Ascending aorta (tissue), 2 donors: ENCODE measurements around the gene SZT2. TPM values are rescaled to one million over a fixed set of nuclear protein-coding genes. Genes with fewer than 3 reads are reported as not detected.

ENCODE experiments used
- DNase-seq, 2 donors: peaks; one replicate each; pipeline ENCODE4 v3.0.0-alpha.2; 2019; ENCODE audit warnings: low spot score in 2 of 2
- H3K27ac ChIP-seq, 2 donors: fragments of 200-600 bp; sonication (generic); one replicate each; pipeline ENCODE4 v1.5.1; 2016 to 2017; ENCODE audit warnings: mild to moderate bottlenecking in 1 of 2
- H3K27me3 ChIP-seq: fragments of 200-600 bp; sonication (generic); one replicate; pipeline ENCODE4 v1.5.1; 2017
- H3K36me3 ChIP-seq, 2 donors: fragments of 200-600 bp; sonication (generic); one replicate each; pipeline ENCODE4 v1.5.1; 2016
- H3K4me1 ChIP-seq, 2 donors: fragments of 200-600 bp; sonication (generic); one replicate each; pipeline ENCODE4 v1.5.1; 2016 to 2017; ENCODE audit warnings: mild to moderate bottlenecking in 1 of 2
- H3K4me3 ChIP-seq, 2 donors: fragments of 200-600 bp; sonication (generic); one replicate each; pipeline ENCODE4 v1.5.1; 2016 to 2017; ENCODE audit warnings: mild to moderate bottlenecking in 1 of 2
- H3K9me3 ChIP-seq, 2 donors: fragments of 200-600 bp; sonication (generic); one replicate each; pipeline ENCODE4 v1.5.1; 2016
- CTCF ChIP-seq, 3 experiments: fragments of 200-600 bp in 2 of 3; fragments of 450-650 bp in 1 of 3; sonication (generic) in 2 of 3; IDR thresholded peaks; one replicate each; pipeline ENCODE4 v1.5.1; 2016 to 2019; ENCODE audit warnings: antibody characterized with exemption in 3 of 3, mild to moderate bottlenecking in 1 of 3, moderate library complexity in 1 of 3
- intact Hi-C: fragments of 100-400 bp; cut with DNase I; formaldehyde crosslinking; loops from one replicate; pipeline ENCODE4 v1.15.1; 2023
- total RNA-seq: library from RNA; depleted of rRNA; stranded (reverse); fragments of >200 nt; gene quantifications from one replicate; pipeline ENCODE4 v1.1.0, GENCODE V29; 2016

SZT2 gene
- total RNA-seq, 1 donor from 2014 or later = 35.9 TPM

GRCh38 chr1:43415901-43416300 is 26.2 kb downstream of the SZT2 start:
- DNase-seq = no peak
- no peak for TF ChIP-seq CTCF (IDR thresholded peaks at IDR 0.05)
- Histone ChIP-seq H3K4me3 (no peak overlapping the region), H3K27ac (no peak overlapping the region), H3K27me3 (no peaks in the 10 kb centered on the region), H3K9me3 (no peaks in the 10 kb centered on the region), H3K36me3 (peaks cover 55 to 61% of the 10 kb centered on the region in 2 donors), H3K4me1 (no peaks in the 10 kb centered on the region)
- intact Hi-C loops = no loop called here

DNA sequence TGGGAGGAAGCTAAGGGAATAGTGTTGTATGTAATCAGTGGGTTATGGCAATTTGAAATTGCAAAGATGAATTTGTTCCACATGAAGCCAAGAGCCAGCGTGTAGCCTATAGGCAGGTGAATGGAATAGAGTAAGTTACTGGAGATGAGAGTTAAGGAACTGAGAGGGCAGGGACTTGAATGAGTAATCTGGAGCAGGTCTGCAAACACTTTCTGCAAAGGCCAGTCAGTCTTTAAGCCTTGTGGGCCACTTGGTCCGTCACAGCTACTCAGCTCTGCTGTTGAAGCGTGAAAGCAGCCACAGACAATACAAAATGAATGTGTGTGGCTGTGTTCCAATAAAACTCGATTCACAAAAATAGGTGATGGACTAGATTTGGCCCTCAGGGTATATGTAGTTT is 29.2 kb downstream of the SZT2 start:
- intact Hi-C loops = no loop called here
- H3K4me1 ChIP-seq = no peaks in the 10 kb centered on the region
- peaks cover 80 to 90% of the 10 kb centered on the region in 2 donors for H3K36me3 ChIP-seq
- H3K4me3 ChIP-seq = no peak overlapping the region
- TF ChIP-seq CTCF (IDR thresholded peaks at IDR 0.05) = no peak
- no peaks in the 10 kb centered on the region for H3K27me3 ChIP-seq
- H3K9me3 ChIP-seq = no peaks in the 10 kb centered on the region
- DNase-seq = no peak
- no peak overlapping the region for H3K27ac ChIP-seq

GRCh38 chr1:43419627-43420425 is 30.1 kb downstream of the SZT2 start:
- peaks cover 90 to 99% of the 10 kb centered on the region in 2 donors for H3K36me3 ChIP-seq
- intact Hi-C loops = no loop called here
- no peak overlapping the region for H3K27ac ChIP-seq
- no peaks in the 10 kb centered on the region for H3K27me3 ChIP-seq
- DNase-seq = no peak
- no peaks in the 10 kb centered on the region for H3K9me3 ChIP-seq
- TF ChIP-seq CTCF (IDR thresholded peaks at IDR 0.05) = no peak
- H3K4me3 ChIP-seq = no peak overlapping the region
- H3K4me1 ChIP-seq = no peaks in the 10 kb centered on the region

DNA sequence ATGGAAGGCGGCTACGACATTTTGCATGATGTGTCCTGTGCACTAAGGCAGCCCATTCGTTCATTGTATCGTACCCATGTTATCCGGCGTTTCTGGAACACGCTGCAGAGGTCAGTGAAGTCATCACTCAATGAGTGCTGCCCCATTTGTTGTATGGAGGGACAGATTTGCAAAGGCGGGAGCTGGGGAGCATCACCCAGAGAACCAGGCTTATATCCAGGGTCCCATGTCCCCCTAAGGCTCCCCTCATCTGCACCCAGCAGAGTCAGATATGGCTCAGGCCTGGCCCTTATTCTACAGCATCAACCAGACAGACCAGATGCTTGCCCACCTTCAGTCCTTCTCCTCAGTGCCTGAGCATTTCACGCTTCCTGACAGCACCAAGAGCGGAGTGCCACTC is 31.2 kb downstream of the SZT2 start:
- intact Hi-C loops = no loop called here
- no peak for DNase-seq
- H3K27ac ChIP-seq = no peak overlapping the region
- H3K27me3 ChIP-seq = no peaks in the 10 kb centered on the region
- H3K4me3 ChIP-seq = no peak overlapping the region
- H3K4me1 ChIP-seq = no peaks in the 10 kb centered on the region
- no peak for TF ChIP-seq CTCF (IDR thresholded peaks at IDR 0.05)
- peaks cover 96 to 99% of the 10 kb centered on the region in 2 donors for H3K36me3 ChIP-seq
- no peaks in the 10 kb centered on the region for H3K9me3 ChIP-seq

DNA sequence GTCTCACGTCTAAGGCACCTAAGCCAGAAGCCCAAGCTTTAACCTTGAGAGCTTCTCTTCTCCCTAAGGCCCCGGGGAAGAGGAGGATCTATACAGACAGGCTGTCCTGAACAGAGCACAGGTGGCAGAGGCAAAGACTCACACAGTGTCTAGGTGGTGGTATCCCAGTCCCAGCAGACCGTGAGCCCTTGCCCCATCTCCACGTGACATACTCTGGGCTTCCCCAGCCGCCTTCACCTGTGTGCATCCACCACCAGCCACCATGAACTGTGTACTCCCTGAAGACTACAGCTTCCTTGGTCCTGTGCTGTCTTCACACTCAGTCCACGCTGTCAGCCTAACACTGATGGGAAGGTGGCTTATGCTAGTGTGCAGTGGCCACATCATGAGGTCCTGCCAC is 31.7 kb downstream of the SZT2 start:
- no peak for DNase-seq
- peaks cover 96 to 99% of the 10 kb centered on the region in 2 donors for H3K36me3 ChIP-seq
- no peak for TF ChIP-seq CTCF (IDR thresholded peaks at IDR 0.05)
- H3K9me3 ChIP-seq = no peaks in the 10 kb centered on the region
- no peaks in the 10 kb centered on the region for H3K27me3 ChIP-seq
- H3K4me3 ChIP-seq = no peak overlapping the region
- H3K27ac ChIP-seq = no peak overlapping the region
- no peaks in the 10 kb centered on the region for H3K4me1 ChIP-seq
- intact Hi-C loops = no loop called here
